HEK293 (cell line): ENCODE data around the gene DUSP2.
A peak's percentile ranks its signal among the peaks of the same experiment; 100 is the strongest.

Source experiments
- CTCF ChIA-PET: fragments of 350-600 bp; formaldehyde crosslinking; extraction: SDS; loops from one replicate; lab custom pipeline; 2021; ENCODE audit warnings: antibody characterized with exemption; lab: Yijun Ruan, JAX
- POLR2A ChIA-PET: fragments of 300-600 bp; formaldehyde crosslinking; extraction: SDS; loops from one replicate; lab custom pipeline; 2020; ENCODE audit warnings: antibody characterized with exemption, inconsistent platforms; lab: Yijun Ruan, JAX
- H3K27ac ChIP-seq: fragments of 200-500 bp; sonication (Bioruptor generic); 2 replicates; pipeline ENCODE4 v1.5.1; 2014; ENCODE audit warnings: low read depth, low read length, control low read depth, inconsistent platforms; ENCODE audit errors: extremely low read depth
- H3K36me3 ChIP-seq, 2 experiments: fragments of 200-500 bp in 1 of 2; sonication (Bioruptor generic) in 1 of 2; 1 replicate in 1 of 2; 2 replicates in 1 of 2; pipeline ENCODE4 v1.5.1; 2014 to 2017; ENCODE audit warnings: inconsistent platforms in 2 of 2, low read length in 2 of 2; ENCODE audit not compliant: control insufficient read depth in 2 of 2, insufficient read depth in 1 of 2
- H3K4me1 ChIP-seq: fragments of 200-500 bp; sonication (Bioruptor generic); 2 replicates; pipeline ENCODE4 v1.5.1; 2014; ENCODE audit warnings: mild to moderate bottlenecking, low read length, inconsistent platforms; ENCODE audit not compliant: control insufficient read depth, insufficient read depth
- H3K4me3 ChIP-seq: 2 replicates; pipeline ENCODE4 v1.5.1; 2011; ENCODE audit warnings: low read depth, mild to moderate bottlenecking, control low read depth, low read length, moderate library complexity
- H3K9me3 ChIP-seq: fragments of 200-500 bp; sonication (Bioruptor generic); 2 replicates; pipeline ENCODE4 v1.5.1; 2014; ENCODE audit warnings: low read depth, low read length, inconsistent platforms; ENCODE audit not compliant: control insufficient read depth, insufficient read depth
- BCL11B ChIP-seq: fragments of 450-650 bp; formaldehyde crosslinking; IDR thresholded peaks from 2 replicates; pipeline ENCODE4 v1.5.1; 2016; ENCODE audit warnings: low read depth, missing biosample characterization, missing genetic modification characterization
- FEZF1 ChIP-seq: fragments of 450-650 bp; formaldehyde crosslinking; IDR thresholded peaks from 2 replicates; pipeline ENCODE4 v1.5.1; 2016; ENCODE audit warnings: missing biosample characterization, missing genetic modification characterization
- HIC1 ChIP-seq: fragments of 450-650 bp; formaldehyde crosslinking; IDR thresholded peaks from 2 replicates; pipeline ENCODE4 v1.5.1; 2016; ENCODE audit warnings: missing biosample characterization, missing genetic modification characterization
- MYNN ChIP-seq: fragments of 450-650 bp; formaldehyde crosslinking; IDR thresholded peaks from 2 replicates; pipeline ENCODE4 v1.5.1; 2016; ENCODE audit warnings: missing biosample characterization, missing genetic modification characterization, borderline replicate concordance
- SCRT1 ChIP-seq: fragments of 450-650 bp; formaldehyde crosslinking; IDR thresholded peaks from 2 replicates; pipeline ENCODE4 v1.5.1; 2016; ENCODE audit warnings: missing biosample characterization, missing genetic modification characterization, borderline replicate concordance
- SP7 ChIP-seq: fragments of 450-650 bp; formaldehyde crosslinking; IDR thresholded peaks from 2 replicates; pipeline ENCODE4 v1.5.1; 2016; ENCODE audit warnings: missing biosample characterization, missing genetic modification characterization
- TCF7L2 ChIP-seq: IDR thresholded peaks from 2 replicates; pipeline ENCODE4 v1.6.1; 2011; ENCODE audit warnings: low read depth, mild to moderate bottlenecking, inconsistent platforms, low read length, moderate library complexity, borderline replicate concordance
- TRIM28 ChIP-seq: IDR thresholded peaks from 2 replicates; pipeline ENCODE4 v1.6.1; 2011; ENCODE audit warnings: low read length, control low read depth, borderline replicate concordance
- ZBTB17 ChIP-seq: fragments of 450-650 bp; formaldehyde crosslinking; IDR thresholded peaks from 2 replicates; pipeline ENCODE4 v1.5.1; 2016; ENCODE audit warnings: missing biosample characterization, missing genetic modification characterization
- ZFP37 ChIP-seq: fragments of 450-650 bp; formaldehyde crosslinking; IDR thresholded peaks from 2 replicates; pipeline ENCODE4 v1.5.1; 2016; ENCODE audit warnings: missing biosample characterization, missing genetic modification characterization
- ZNF121 ChIP-seq: fragments of 450-650 bp; formaldehyde crosslinking; IDR thresholded peaks from 2 replicates; pipeline ENCODE4 v1.5.1; 2016; ENCODE audit warnings: missing biosample characterization, missing genetic modification characterization
- ZNF23 ChIP-seq: fragments of 450-650 bp; formaldehyde crosslinking; IDR thresholded peaks from 2 replicates; pipeline ENCODE4 v1.5.1; 2016; ENCODE audit warnings: missing biosample characterization, missing genetic modification characterization, borderline replicate concordance
- ZNF239 ChIP-seq: fragments of 450-650 bp; formaldehyde crosslinking; IDR thresholded peaks from 2 replicates; pipeline ENCODE4 v1.5.1; 2016; ENCODE audit warnings: missing biosample characterization, missing genetic modification characterization
- ZNF324 ChIP-seq: fragments of 450-650 bp; formaldehyde crosslinking; IDR thresholded peaks from 2 replicates; pipeline ENCODE4 v1.5.1; 2016; ENCODE audit warnings: missing biosample characterization, missing genetic modification characterization
- ZNF549 ChIP-seq: fragments of 450-650 bp; IDR thresholded peaks from 2 replicates; pipeline ENCODE4 v1.5.1; 2018; ENCODE audit warnings: missing biosample characterization, missing genetic modification characterization, mild to moderate bottlenecking, inconsistent platforms, moderate library complexity
- ZNF596 ChIP-seq: fragments of 450-650 bp; IDR thresholded peaks from 2 replicates; pipeline ENCODE4 v1.5.0; 2018; ENCODE audit warnings: missing biosample characterization, mild to moderate bottlenecking, missing genetic modification characterization, moderate library complexity
- ZNF654 ChIP-seq: fragments of 450-650 bp; formaldehyde crosslinking; IDR thresholded peaks from 2 replicates; pipeline ENCODE4 v1.5.1; 2016; ENCODE audit warnings: low read depth, missing biosample characterization, missing genetic modification characterization
- ZNF660 ChIP-seq: fragments of 450-650 bp; IDR thresholded peaks from 2 replicates; pipeline ENCODE4 v1.5.1; 2018; ENCODE audit warnings: missing biosample characterization, mild to moderate bottlenecking, missing genetic modification characterization
- ZNF747 ChIP-seq: fragments of 450-650 bp; formaldehyde crosslinking; IDR thresholded peaks from 2 replicates; pipeline ENCODE4 v1.5.1; 2016; ENCODE audit warnings: missing biosample characterization, missing genetic modification characterization
- ZNF791 ChIP-seq: fragments of 450-650 bp; formaldehyde crosslinking; IDR thresholded peaks from 2 replicates; pipeline ENCODE4 v1.5.1; 2016; ENCODE audit warnings: missing biosample characterization, missing genetic modification characterization
- ZNF837 ChIP-seq: fragments of 450-650 bp; formaldehyde crosslinking; IDR thresholded peaks from 2 replicates; pipeline ENCODE4 v1.5.1; 2016; ENCODE audit warnings: missing biosample characterization, missing genetic modification characterization
- ZNF843 ChIP-seq: fragments of 450-650 bp; formaldehyde crosslinking; IDR thresholded peaks from 2 replicates; pipeline ENCODE4 v1.5.1; 2016; ENCODE audit warnings: missing biosample characterization, missing genetic modification characterization
- ZSCAN4 ChIP-seq: fragments of 450-650 bp; formaldehyde crosslinking; IDR thresholded peaks from 2 replicates; pipeline ENCODE4 v1.5.1; 2017; ENCODE audit warnings: missing biosample characterization, missing genetic modification characterization
- TF ChIP-seq, protein P1 (sequence below): fragments of 450-650 bp; formaldehyde crosslinking; IDR thresholded peaks from 2 replicates; pipeline ENCODE4 v1.5.1; 2016; ENCODE audit warnings: missing biosample characterization, missing genetic modification characterization
- TF ChIP-seq, protein P2 (sequence below): fragments of 450-650 bp; formaldehyde crosslinking; IDR thresholded peaks from 2 replicates; pipeline ENCODE4 v1.5.1; 2016; ENCODE audit warnings: missing biosample characterization, missing genetic modification characterization

The DUSP2 gene

DNA sequence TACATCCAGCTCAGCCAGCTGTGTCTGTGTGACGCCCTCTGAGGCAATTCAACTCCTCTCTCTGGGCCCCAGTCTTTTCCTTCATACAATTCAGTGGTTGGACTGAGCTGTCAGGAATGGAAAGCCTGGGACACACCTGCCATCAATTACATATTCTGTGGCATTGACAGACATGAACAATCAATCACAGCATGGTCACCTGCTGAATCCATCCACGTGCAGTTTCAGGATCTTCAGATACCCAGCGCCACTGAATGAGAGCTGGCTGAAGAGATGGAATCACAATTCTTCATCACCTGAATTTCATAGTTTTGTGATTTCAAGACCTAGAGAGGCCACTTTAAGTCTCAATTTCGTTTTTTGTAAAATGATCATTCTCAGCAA lies 34.0 kb downstream of the DUSP2 start:
- POLR2A ChIA-PET = no interaction called here
- H3K27ac ChIP-seq = no peak overlapping the region
- no peaks in the 10 kb centered on the region for H3K9me3 ChIP-seq
- CTCF ChIA-PET = interaction anchor here (0.6 to 1.3 kb wide), 5 partner anchors 16 to 816 kb away, joined by 3 to 6 read pairs (median 5); no protein-coding TSS in a partner anchor
- TF ChIP-seq TCF7L2 (no peak), SCRT1 (tag by site-specific recombination) (no peak), ZNF23 (tag by site-specific recombination) (peak; percentile 77; the same call in 1 of the 2 replicates), ZBTB17 (tag by site-specific recombination) (peak; percentile 60), ZNF121 (tag by site-specific recombination) (no peak), ZNF837 (no peak), ZFP37 (tag by site-specific recombination) (no peak)
- TF ChIP-seq, all 188 proteins: peak for 2
- Histone ChIP-seq H3K4me3 (no peak overlapping the region), H3K4me1 (no peaks in the 10 kb centered on the region), H3K36me3 (no peaks in the 10 kb centered on the region)

GRCh38 chr2:96110621-96111256 lies 34.5 kb downstream of the DUSP2 start:
- Histone ChIP-seq H3K9me3 (no peaks in the 10 kb centered on the region), H3K27ac (no peak overlapping the region), H3K4me3 (no peak overlapping the region), H3K36me3 (no peaks in the 10 kb centered on the region), H3K4me1 (no peaks in the 10 kb centered on the region)
- no peak for TF ChIP-seq ZNF239 (tag by site-specific recombination)
- no peak for TF ChIP-seq ZNF843 (tag by site-specific recombination)
- TF ChIP-seq HIC1 (tag by site-specific recombination) = no peak
- TF ChIP-seq, protein P1, sequence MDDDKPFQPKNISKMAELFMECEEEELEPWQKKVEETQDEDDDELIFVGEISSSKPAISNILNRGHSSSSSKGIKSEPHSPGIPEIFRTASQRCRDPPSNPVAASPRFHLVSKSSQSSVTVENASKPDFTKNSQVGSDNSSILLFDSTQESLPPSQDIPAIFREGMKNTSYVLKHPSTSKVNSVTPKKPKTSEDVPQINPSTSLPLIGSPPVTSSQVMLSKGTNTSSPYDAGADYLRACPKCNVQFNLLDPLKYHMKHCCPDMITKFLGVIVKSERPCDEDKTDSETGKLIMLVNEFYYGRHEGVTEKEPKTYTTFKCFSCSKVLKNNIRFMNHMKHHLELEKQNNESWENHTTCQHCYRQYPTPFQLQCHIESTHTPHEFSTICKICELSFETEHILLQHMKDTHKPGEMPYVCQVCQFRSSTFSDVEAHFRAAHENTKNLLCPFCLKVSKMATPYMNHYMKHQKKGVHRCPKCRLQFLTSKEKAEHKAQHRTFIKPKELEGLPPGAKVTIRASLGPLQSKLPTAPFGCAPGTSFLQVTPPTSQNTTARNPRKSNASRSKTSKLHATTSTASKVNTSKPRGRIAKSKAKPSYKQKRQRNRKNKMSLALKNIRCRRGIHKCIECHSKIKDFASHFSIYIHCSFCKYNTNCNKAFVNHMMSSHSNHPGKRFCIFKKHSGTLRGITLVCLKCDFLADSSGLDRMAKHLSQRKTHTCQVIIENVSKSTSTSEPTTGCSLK = no peak
- no peak for TF ChIP-seq SP7
- TF ChIP-seq TRIM28 = no peak
- TF ChIP-seq ZNF596 (tag by site-specific recombination) = no peak
- no peak for TF ChIP-seq ZNF549 (tag by site-specific recombination)
- no peak for TF ChIP-seq ZNF747 (tag by site-specific recombination)
- no peak for TF ChIP-seq FEZF1 (tag by site-specific recombination)
- TF ChIP-seq ZNF660 (tag by site-specific recombination) = no peak
- TF ChIP-seq BCL11B = no peak
- TF ChIP-seq ZNF791 (tag by site-specific recombination) = no peak
- TF ChIP-seq ZSCAN4 (tag by site-specific recombination) = no peak
- TF ChIP-seq, protein P2, sequence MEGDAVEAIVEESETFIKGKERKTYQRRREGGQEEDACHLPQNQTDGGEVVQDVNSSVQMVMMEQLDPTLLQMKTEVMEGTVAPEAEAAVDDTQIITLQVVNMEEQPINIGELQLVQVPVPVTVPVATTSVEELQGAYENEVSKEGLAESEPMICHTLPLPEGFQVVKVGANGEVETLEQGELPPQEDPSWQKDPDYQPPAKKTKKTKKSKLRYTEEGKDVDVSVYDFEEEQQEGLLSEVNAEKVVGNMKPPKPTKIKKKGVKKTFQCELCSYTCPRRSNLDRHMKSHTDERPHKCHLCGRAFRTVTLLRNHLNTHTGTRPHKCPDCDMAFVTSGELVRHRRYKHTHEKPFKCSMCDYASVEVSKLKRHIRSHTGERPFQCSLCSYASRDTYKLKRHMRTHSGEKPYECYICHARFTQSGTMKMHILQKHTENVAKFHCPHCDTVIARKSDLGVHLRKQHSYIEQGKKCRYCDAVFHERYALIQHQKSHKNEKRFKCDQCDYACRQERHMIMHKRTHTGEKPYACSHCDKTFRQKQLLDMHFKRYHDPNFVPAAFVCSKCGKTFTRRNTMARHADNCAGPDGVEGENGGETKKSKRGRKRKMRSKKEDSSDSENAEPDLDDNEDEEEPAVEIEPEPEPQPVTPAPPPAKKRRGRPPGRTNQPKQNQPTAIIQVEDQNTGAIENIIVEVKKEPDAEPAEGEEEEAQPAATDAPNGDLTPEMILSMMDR (tag by site-specific recombination) = no peak
- no peak for TF ChIP-seq MYNN (tag by site-specific recombination)
- no peak for TF ChIP-seq ZNF654
- no peak for TF ChIP-seq ZNF324 (tag by site-specific recombination)
- CTCF ChIA-PET = interaction anchor here (0.6 to 1.3 kb wide), 6 partner anchors 8 to 817 kb away, joined by 3 to 6 read pairs (median 5); no protein-coding TSS in a partner anchor
- POLR2A ChIA-PET = no interaction called here
